GM18502 (cell line): ENCODE data around the gene GH2.
A peak's percentile ranks its signal among the peaks of the same experiment; 100 is the strongest.
"Not testable (repeated sequence)": the region's sequence is repeated elsewhere in the genome, so short reads cannot be mapped to it uniquely, and the experiment has no call there.

ENCODE experiments used
- ATAC-seq: cut with Tn5 transposase; IDR thresholded peaks from one replicate; pipeline ENCODE4 v1.9.1; 2021; ENCODE audit warnings: mild to moderate bottlenecking; ENCODE audit not compliant: unreplicated experiment, poor library complexity

GH2 gene

GRCh38 chr17:63881935-63882601, at the start of gene GH2:
TSS of gene GH2 (minus strand) at chr17:63881944. CDS start at chr17:63881801, 143 bp downstream.
- no peak for ATAC-seq

- no peak for ATAC-seq
Measured at GRCh38 chr17:63930951-63931575, 49.3 kb upstream of the GH2 start.

GRCh38 chr17:63929860-63930766, 48.4 kb upstream of the GH2 start:
- no peak for ATAC-seq

GRCh38 chr17:63928966-63929695, 47.4 kb upstream of the GH2 start:
- ATAC-seq: no peak

- ATAC-seq: no peak
Measured at GRCh38 chr17:63928172-63928666, 46.5 kb upstream of the GH2 start.

GRCh38 chr17:63927464-63928171, 45.9 kb upstream of the GH2 start:
- ATAC-seq: no peak

- ATAC-seq: no peak
Measured at GRCh38 chr17:63926164-63926563, 44.4 kb upstream of the GH2 start.

- ATAC-seq: no peak
Measured at GRCh38 chr17:63925615-63926014, 43.9 kb upstream of the GH2 start.

- not testable (repeated sequence) for ATAC-seq
Measured at GRCh38 chr17:63922402-63922801, 40.7 kb upstream of the GH2 start.

GRCh38 chr17:63920779-63921178, 39.0 kb upstream of the GH2 start:
- not testable (repeated sequence) for ATAC-seq

- not testable (repeated sequence) for ATAC-seq
Measured at GRCh38 chr17:63920050-63920449, 38.3 kb upstream of the GH2 start.

- ATAC-seq: peak; percentile 68
Measured at GRCh38 chr17:63919311-63919723, 37.6 kb upstream of the GH2 start.

GRCh38 chr17:63918789-63919305, 37.1 kb upstream of the GH2 start, which contains the start of gene GH1:
TSS of gene GH1 (minus strand) at chr17:63918839. CDS start at chr17:63918776, 63 bp downstream.
- ATAC-seq: not testable (repeated sequence)

- ATAC-seq: no peak
Measured at GRCh38 chr17:63918305-63918704, 36.6 kb upstream of the GH2 start.

GRCh38 chr17:63917646-63918045, 35.9 kb upstream of the GH2 start:
- ATAC-seq: no peak

- not testable (repeated sequence) for ATAC-seq
Measured at GRCh38 chr17:63917206-63917605, 35.5 kb upstream of the GH2 start.

- no peak for ATAC-seq
Measured at GRCh38 chr17:63916566-63917185, 34.9 kb upstream of the GH2 start.

- not testable (repeated sequence) for ATAC-seq
Measured at GRCh38 chr17:63915753-63916152, 34.0 kb upstream of the GH2 start.

- no peak for ATAC-seq
Measured at GRCh38 chr17:63914471-63914870, 32.7 kb upstream of the GH2 start.
